Measurements from ENCODE around the gene ENG.
A peak's percentile ranks its signal among the peaks of the same experiment; 100 is the strongest.
"Not testable (repeated sequence)": the region's sequence is repeated elsewhere in the genome, so short reads cannot be mapped to it uniquely, and the experiment has no call there.

Gene ENG

DNA sequence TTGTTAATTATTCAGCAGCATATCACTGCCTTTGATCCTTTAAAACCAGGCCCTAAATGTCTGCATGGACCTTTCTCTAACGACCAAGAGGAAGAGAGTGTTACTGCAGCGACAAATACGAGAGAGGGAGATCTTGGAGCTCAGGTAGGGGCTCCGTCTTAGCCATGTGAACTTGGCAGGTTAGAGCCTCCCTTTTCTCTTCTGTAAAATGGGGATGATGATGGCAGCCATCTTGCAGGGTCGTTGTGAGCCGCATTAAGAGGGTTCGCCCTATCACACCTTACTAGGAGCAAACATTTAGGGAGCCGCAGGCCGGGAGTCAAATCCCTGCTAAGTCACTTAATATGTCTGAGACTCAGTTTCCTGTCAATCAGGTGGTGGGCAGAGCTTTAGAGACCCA is 1.6 kb downstream of the ENG start:
- peak overlapping the region; percentile 78 for H3K4me3 ChIP-seq (ENCODE audit: control insufficient read depth, low read depth, low read length)
- no peak for TF ChIP-seq CTCF (conservative IDR thresholded peaks at IDR 0.05; ENCODE audit: control insufficient read depth, insufficient read depth, low read depth, low read length)
- no peak for DNase-seq (ENCODE audit: low read depth)

- no peak overlapping the region for H3K4me3 ChIP-seq (ENCODE audit: control insufficient read depth, low read depth, low read length)
- TF ChIP-seq CTCF (conservative IDR thresholded peaks at IDR 0.05; ENCODE audit: control insufficient read depth, insufficient read depth, low read depth, low read length): no peak
- DNase-seq (ENCODE audit: low read depth): no peak
These were observed 4.1 kb downstream of the ENG start for GRCh38 chr9:127850286-127850830.

DNA sequence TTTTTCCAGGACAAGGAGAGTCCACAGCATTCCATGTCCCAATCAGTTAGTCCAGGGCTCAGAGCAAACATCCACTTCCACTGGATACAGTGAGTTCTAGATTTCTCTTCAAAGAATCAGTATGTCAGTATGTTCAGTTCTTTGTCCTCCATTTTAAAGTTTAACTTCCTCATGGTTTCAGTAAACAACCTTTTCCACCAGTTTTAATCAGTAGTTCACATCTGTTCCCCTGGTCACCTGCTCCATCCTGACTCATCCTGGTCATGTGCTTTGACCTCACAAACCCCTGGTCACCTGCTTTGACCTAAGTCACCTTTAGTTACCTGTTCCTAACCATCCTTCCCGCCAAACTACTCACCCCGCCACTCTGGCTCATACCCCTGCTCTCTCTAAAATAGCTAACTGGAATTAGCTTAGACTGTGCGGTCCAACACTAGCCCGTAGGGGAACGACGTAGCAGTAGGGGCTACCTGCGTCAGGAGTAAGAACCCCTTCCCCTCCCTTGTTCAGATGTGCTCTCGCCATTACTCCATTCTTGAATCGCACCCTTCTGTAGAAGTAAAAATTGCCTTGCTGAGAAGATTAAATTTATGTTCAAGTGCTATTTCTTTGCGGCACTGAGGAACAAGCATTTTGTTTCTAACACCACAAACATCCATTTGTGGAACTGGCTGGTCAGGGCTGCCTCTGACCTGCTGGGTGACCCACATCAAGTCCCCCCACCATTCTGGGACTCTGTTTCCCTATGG is 5.5 kb downstream of the ENG start:
- H3K4me3 ChIP-seq (ENCODE audit: control insufficient read depth, low read depth, low read length): no peak overlapping the region
- no peak for DNase-seq (ENCODE audit: low read depth)
- no peak for TF ChIP-seq CTCF (conservative IDR thresholded peaks at IDR 0.05; ENCODE audit: control insufficient read depth, insufficient read depth, low read depth, low read length)

- no peak overlapping the region for H3K4me3 ChIP-seq (ENCODE audit: control insufficient read depth, low read depth, low read length)
- no peak for DNase-seq (ENCODE audit: low read depth)
- no peak for TF ChIP-seq CTCF (conservative IDR thresholded peaks at IDR 0.05; ENCODE audit: control insufficient read depth, insufficient read depth, low read depth, low read length)
These were observed 6.4 kb downstream of the ENG start for GRCh38 chr9:127847833-127848755.

- H3K4me3 ChIP-seq (ENCODE audit: control insufficient read depth, low read depth, low read length): no peak overlapping the region
- DNase-seq (ENCODE audit: low read depth): peak; percentile 26
- TF ChIP-seq CTCF (conservative IDR thresholded peaks at IDR 0.05; ENCODE audit: control insufficient read depth, insufficient read depth, low read depth, low read length): no peak
These were observed 7.3 kb downstream of the ENG start for GRCh38 chr9:127847178-127847510.

- no peak for TF ChIP-seq CTCF (conservative IDR thresholded peaks at IDR 0.05; ENCODE audit: control insufficient read depth, insufficient read depth, low read depth, low read length)
- H3K4me3 ChIP-seq (ENCODE audit: control insufficient read depth, low read depth, low read length): no peak overlapping the region
- DNase-seq (ENCODE audit: low read depth): no peak
These were observed 7.8 kb downstream of the ENG start for GRCh38 chr9:127846443-127847177.

DNA sequence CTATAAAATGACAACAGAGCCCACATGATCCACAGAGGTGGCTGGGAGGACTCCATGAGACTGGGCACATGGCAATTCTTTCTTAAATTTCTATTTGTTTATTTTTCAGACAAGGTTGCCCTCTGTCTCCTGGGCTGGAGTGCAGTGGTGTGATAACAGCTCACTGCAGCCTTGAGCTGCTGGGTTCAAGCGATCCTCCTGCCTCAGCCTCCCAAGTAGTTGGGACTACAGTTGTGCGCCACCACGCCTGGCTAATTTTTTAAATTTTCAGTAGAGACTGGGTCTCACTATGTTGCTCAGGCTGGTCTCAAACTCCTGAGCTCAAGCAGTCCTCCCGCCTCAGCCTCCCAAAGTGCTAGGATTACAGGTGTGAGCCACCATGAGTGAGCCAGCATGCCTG is 8.8 kb downstream of the ENG start:
- not testable (repeated sequence) for H3K4me3 ChIP-seq (ENCODE audit: control insufficient read depth, low read depth, low read length); DNase-seq (ENCODE audit: low read depth)

All from fibroblast of mammary gland (primary cell).